GM18508 (cell line): ENCODE results near the gene FAM83E.
"Not testable (repeated sequence)": the region's sequence is repeated elsewhere in the genome, so short reads cannot be mapped to it uniquely, and the experiment has no call there.

ENCODE experiments used
- ATAC-seq: cut with Tn5 transposase; IDR thresholded peaks from one replicate; pipeline ENCODE4 v1.9.1; 2021; ENCODE audit warnings: moderate number of reproducible peaks; ENCODE audit not compliant: insufficient read depth, unreplicated experiment

Gene FAM83E

DNA sequence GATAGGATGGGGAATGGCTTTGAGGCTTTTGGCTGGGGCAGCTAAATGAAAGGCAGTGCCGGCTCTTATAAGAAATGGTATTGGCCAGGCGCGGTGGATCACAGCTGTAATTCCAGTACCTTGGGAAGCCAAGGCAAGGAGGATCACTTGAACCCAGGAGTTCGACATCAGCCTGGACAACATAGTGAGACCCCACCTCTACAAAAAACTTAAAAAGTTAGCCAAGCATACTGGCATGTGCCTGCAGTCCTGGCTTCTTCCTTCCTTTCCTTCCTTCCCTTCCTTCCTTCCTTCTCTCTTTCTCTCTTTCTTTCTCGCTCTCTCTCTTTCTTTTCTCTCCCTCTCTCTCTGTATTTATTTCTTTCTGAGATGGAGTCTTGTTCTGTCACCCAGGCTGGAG lies 28.0 kb upstream of the FAM83E start:
- ATAC-seq: no peak

DNA sequence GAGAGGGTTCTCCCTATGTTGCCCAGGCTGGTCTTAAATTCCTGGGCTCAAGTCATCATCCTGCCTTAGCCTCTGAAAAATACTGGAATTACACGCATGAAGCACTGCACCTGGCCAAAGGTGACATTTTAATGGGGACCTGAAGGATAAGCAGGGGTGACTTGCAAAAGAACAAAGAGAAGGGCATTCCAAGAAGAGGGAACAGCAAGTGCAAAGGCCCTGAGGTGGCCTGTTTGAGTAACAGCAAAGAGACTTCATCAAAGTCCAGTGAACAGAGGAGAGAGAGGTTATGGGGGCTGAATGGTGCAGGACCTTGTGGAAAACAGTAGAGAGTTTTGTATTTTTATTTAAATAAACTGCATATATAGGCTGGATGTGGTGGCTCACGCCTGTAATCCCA lies 27.0 kb upstream of the FAM83E start:
- no peak for ATAC-seq

DNA sequence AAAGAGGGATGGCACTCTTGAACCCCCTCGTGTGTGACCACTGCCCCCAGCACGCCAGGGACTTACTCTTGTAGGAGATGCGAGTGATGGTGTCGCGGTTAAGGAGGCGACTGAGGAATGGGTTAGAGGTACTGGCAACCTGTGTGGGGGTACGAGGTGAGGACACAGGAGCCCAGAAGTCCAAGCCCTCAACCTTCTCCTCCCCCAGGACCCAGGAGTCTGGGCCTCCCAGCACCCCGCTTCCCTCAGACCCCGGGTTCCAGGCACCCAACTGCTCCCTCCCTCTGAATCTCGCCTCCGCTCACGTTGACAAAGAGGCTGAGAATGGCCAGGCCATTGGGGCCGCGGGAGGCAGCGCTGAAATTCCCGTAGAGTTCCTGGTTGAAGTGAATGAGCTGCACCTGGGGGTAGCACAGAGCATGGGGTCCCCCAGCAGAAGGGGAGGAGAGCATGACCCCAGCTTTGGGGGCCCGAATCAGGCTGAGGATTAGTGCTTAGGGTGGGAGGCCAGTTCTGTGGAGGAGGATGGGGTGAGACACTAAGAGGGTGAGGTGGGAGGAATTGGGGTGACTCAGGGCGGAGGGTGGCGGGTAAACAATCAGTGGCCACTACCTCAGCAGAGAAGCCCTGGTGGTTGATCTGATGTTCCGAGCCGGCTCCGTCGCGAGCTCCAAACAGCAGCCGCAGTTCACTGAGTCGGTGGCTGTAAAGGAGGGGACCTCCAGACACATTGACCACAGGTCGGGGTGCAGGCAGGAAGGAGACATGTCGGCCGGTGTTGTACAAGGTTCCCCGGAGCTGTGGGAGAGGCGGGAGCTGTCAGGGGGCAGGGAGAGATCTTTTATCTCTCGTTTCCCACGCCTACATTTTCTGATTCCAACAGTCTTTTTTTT lies 24.9 kb upstream of the FAM83E start:
- ATAC-seq: no peak

DNA sequence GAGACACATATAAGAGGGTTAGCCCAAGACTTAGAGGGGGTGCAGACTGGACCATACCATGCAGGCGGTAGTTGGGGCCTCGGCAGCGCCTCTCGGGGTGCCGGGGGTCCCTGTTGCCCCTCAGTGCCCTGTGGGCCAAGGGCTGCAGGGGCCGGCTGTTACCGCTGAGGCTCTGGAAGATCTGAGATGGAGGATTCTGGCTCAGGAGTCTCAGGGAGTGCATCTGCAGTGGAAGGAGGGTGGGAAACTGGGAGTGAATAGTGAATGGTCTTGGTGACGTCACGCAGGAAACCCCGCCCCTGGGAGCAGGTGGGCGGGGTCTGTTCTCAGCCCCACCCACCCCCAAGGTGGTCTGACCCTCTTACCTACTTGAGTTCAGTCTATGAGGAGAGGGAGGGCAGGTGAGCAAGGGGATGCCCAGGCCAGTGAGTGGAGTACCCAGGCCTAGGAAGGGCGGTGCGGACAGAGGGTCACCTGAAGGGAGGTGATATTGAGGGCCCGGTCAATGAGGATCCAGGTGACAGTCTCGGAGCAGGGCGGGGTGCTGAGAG lies 24.0 kb upstream of the FAM83E start:
- no peak for ATAC-seq

DNA sequence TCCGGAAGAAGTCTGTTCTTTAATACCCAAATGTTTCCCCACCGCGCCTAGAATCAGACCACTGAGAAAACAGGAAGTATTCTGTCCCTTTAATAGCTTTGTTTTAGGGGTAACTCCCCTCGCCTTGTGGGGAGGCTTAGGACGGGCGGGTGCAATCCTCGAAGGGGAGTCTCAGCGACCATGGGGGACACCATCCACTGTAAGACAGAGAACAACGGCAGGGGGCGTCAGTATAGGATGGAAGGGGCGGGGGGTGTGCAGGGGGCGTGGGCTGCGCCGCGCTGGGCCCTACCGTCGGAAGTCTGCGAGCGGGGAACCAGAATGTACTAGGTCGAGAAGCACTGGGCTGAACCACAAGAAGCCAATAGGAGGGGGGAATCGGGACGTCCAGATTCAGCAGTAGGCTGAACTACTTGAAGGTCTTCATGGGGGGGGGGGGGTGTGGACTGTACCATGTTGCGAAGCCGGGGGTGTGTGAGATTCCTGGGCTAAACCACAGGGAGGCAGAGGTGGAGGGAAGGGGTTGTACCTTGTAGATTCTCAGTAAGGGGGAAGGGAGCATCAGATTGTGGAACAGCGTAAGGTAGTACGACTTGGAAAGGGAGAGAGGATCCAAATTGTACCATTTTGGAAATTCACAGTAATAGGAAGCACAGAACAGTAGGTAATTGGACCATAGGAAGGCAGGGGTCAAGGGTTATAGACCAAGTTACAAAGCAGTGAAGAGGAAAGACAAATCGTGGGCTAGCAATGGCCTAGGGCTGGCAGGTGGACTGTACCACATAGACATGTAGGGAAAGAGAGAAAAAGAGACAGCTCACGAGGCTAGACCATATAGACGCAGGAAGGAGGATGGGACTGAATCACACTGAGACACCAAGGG lies 23.3 kb upstream of the FAM83E start:
- peak; percentile 17 for ATAC-seq

DNA sequence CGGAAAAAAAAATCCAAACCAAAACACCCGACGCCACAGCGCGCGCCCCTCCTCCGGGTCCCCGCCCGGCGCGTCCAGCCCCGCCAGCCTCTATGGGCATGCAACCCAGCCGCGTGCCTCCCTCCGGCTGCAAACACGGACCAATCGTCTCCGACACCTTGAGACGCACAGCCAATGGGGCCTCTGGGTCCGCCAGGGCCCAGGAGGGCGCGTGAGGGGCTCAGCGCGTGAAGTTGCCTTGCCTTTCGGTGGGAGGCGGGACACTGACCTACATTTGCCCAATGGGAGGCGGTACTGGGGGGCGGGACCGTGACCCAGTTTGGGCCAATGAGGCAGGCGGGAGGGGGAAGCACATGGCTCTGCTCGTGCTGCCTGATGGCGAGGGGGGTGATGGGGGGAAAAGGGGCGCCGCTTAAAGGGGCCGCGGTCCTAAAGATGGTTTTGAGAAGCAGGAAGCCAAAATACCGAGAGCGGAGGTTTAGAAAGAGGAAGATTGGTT lies 22.6 kb upstream of the FAM83E start:
- peak; percentile 38 for ATAC-seq

DNA sequence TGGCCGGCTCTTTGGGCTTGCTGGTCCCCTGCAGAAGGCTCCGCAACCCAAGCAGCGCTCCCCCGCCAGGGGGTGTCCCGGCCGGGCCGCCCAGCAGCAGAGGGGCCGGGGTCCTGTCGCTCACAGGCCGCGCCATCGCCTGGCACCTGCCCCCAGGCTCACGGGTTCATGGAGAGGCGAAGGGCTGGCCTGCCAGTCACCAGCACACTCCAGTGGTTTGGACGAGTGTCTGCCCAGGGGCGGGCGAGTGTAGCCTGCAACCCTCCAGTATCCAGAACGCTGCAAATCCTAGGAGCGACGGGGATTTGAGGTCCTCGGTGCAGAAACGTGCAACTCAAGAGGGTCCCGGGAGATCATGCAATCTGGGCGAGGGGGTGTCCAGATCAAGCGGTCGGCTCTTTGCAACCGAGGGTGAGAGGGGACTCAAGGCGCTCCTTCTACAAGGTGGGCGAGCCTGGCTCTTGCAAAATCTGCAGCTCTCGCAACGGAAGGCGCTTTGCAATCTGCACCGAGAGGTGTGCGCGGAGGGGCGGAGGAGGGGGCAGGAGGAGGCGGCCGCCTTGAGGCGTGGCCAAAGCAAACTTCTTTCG lies 22.1 kb upstream of the FAM83E start, which contains the start of gene DBP:
DBP (minus strand) TSS at position 521 of the 590 bp plus-strand sequence; CDS start at position 136, 385 bp downstream.
- no peak for ATAC-seq

DNA sequence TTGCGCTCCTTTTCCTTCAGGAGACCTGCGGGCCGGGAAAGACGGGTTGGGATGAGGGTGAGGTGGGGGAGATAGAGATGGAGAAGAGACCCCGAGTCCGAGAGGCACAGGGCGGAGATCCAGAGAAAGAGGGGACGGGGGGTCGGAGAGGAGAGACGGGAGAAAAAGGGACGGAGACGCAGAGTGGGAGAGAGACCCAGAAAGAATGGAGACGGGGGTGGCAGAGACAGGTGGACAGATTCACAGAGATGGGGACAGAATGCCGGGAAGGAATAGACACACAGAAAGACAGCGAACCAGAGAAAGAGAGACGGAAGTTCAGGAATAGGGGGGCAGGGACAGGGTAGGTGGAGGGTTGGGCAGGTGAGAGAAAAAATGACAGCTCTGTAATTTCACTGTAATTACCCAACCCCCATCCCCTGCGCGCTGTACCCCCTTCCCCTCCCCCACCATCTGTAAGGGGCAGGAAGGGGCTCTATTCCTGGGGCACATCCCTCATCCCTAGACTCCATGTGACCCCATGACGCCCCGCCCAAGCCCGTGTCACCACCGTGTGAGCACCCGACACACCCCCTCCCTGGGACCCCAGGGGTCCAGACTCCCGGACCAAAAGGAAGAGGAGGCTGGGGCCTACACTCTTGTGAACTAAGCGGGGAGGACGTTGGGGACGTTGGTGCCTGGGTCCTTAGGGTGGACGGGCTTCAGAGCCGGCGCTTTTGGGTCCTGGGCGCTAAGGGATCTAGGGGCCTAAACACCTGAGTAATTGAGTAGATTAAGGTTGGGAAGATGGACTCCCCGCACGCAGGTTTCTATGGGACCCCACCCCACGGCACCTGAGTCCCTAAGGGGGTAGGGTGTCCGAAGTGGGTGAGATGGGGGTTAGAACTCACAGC lies 21.3 kb upstream of the FAM83E start:
- ATAC-seq: no peak

DNA sequence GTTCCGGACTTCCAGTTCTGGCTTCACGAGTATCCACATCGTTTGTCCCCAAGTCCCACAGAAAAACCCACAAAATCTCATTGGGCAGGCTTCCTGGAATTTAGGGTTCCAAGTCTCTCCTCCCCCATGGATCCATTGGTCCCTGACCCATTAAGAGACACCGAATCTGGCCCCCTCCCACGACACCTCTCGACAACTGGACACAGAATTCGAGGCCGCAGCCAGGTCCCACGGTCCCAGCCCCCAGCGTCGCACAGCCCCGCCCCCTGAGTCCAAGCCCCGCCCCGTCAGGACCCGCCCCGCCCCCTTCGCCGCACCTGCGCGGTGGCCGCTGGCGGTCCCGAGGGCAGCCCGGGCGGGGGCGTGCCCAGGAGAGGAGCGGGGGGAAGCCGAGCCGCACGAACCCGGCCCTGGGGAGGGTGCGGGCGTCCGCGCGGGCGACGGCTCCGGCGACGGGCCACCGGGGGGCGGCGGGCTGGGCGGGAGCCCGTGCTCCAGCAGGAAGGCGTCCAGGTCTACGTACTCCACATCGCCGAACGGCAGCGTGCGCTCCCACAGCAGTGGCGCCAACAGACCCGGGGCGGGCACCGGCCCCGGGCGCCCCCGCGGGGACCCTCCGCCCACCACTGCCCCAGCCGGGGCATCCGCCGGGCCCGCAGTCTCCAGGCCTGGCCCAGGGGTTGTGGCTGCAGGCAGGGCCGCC lies 20.5 kb upstream of the FAM83E start:
- no peak for ATAC-seq

DNA sequence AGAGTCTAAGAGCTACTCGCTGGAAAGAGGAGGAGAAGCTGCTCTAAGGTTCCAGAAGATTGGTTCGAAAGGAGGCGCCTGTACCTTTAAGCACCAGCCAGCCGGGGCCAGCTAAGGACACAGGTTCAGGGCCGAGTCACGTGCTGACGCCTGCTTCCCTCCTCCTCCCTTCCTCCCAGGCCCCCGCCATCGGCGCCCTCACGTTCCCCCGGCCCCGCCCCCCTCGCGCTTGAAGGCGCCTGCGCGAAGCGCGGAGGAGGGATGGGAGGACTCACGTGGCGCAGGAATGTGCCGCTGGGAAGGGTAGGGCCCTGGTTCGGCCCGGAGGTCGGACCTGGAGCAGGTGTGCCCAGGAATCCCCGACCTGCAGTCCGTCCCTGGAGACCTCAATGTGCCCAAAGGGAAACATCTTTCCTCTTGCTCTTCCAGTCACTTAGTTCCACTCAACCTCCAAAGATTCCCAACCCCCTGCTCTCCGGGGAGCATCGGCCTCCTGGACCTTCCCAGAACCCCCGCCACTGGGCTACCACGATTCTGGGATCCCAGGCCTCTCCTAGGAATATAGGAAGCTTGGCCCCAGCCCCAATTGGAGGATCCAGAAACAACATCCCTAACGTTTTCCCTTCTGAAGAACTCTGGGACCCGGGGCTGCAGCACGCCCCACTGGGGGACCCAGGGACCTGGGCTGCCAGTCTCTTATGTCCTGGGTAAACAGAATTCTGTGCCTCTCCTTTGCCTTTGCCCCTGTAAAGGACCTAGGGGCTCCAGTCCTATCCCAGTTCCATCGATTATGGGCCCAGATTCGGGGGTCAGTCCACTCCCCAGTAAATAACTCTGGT lies 19.8 kb upstream of the FAM83E start:
- ATAC-seq: no peak

DNA sequence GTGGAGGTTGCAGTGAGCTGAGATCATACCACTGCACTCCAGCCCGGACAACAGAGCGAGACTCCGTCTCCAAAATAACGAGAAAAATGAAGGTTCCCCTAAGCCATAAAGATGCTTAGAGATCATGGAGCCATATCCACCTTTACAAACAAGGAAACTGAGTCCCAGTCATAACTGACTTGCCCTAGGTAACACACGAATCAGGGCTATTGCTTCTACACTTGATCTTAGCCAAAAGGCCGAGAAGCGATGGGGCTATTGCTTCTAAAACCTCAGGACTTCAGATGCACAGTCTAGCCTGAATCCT lies 19.1 kb upstream of the FAM83E start:
- ATAC-seq: no peak

DNA sequence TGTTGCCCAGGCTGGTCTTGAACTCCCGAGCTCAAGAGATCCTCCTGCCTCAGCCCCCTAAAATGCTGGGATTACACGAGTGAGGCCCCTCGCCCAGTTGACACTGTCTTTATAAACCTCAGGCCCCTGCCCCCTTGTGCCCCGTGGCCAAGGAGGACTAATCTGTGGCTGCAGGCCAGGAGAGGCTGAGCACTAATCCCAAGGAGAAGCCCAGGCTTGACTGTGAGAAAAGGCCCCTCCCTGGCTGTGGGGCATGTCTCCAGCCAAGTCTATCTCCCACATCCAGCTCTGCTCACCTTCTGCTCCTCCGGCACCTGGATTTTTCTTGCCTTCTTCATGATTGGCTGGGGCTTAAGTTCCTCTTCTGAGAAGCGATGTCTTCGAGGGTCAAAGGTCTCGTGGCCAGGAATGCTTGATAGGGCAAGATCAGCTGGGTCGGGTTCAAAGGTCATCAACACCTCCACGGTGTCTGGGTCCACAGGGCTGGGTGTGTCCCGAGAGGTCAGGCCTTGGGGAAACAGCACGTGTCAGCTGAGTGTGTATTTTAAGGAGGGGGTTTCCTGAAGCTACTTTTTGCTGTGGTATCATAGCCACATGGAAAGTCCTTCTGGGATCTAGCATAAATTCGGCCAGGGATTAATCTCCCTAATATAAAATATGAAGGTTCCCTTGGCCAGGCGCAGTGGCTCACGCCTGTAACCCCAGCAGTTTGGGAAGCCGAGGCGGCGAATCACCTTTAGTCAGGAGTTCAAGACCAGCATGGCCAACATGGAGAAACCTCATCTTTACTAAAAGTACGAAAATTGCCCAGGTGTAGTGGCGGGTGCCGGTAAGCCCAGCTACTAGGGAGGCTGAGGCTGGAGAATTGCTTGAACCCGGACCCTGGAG lies 18.5 kb upstream of the FAM83E start:
- no peak for ATAC-seq

DNA sequence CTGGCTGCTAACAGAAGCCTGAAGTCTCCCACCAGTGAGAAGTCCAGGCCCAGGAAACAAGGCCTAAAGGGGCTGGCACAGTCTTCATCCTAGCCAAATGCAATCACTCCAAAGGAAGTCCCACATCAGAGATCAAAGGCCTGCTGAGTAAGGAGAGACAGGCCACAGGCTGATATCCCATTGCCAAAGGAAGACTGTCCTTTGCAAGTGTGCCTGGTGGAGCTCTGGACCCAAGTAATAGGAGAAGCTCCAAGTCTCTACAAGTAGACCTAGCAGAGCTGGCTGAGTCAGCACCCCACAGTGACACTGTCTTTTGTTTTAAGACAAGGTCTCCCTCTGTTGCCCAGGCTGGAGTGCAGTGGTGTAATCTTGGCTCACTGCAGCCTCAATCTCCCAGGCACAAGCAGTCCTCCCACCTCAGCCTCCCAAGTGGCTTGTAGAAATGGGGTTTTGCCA lies 17.8 kb upstream of the FAM83E start:
- ATAC-seq: no peak

DNA sequence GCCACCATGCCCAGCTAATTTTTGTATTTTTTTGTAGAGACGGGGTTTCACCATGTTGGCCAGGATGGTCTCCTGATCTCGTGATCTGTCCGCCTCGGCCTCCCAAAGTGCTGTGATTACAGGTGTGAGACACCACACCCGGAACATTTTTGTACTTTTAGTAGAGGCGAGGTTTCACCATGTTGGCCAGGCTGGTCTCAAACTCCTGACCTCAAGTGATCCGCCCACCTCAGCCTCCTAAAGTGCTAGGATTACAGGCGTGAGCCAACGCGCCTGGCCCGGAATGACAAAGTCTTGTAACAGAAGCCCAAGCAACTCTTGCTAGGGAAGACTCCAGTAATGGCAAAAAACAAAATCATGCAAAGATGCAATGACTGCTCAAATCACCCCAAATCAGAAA lies 17.4 kb upstream of the FAM83E start:
- ATAC-seq: not testable (repeated sequence)

DNA sequence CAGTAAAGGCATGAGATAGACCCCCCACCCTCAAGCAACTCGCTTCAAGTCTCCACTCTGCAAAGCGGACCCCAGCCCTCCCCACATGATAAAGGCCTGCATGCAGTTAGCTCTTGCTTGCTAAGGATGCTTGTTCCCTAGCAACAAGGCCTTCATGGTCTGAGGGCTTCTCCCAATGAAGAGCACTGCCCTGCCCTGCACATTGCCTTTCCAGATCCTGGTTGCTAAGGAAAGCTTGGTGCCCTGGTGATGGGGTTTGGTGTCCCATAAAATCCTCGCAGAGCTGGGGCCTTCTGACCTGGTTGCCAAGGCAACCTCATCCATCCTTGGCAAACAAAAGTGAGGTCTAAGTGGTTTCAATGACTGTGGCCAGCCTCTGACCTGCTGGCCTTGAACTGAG lies 16.3 kb upstream of the FAM83E start:
- no peak for ATAC-seq

DNA sequence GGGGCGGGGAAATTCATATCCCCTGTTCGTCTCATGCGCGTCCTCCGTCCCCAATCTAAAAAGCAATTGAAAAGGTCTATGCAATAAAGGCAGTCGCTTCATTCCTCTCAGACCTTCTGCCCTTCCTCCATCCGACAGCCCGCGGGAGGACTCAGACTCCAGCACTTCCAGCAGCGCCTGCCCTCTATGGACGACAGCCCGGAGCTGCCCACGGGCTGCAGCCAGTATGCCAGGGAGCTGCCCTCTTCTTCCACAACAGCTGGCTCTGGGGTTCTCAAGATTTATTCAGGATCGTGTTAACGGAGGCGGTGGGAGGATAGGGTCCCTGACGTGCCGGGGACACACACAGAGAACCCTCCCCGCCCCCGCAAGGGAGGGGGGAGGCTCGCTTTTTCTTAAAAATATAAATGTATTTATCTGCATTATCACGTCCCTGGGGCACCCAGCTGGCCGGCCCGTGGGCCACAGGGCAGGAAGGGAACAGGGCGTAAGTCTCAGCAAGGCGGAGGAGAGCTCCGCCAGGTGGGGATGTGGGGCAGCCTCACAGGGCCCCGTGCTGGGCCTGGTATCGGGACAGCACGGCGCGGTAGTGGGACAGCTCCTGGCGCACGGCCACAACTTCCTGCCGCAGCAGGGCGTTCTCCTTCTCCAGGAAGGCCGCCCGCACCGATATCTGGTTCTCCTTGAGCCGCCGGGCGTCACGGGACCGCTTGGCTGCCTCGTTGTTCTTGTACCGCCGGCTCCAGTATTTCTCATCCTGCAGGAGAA lies 15.6 kb upstream of the FAM83E start:
- ATAC-seq: no peak
